H1 (cell line): Measurements from ENCODE around the gene CADM2. TPM values are rescaled to one million over a fixed set of nuclear protein-coding genes. Genes with fewer than 3 reads are reported as not detected.

Experiments used
- CTCF ChIA-PET: fragments of 300-600 bp; sonication (Branson Sonifier 250); formaldehyde crosslinking; loops from one replicate; lab custom pipeline; 2021; ENCODE audit not compliant: partially characterized antibody; lab: Charles Lee
- POLR2A ChIA-PET: fragments of 300-600 bp; sonication (Branson Sonifier 250); formaldehyde crosslinking; loops from one replicate; lab custom pipeline; 2021; ENCODE audit warnings: inconsistent platforms; ENCODE audit not compliant: partially characterized antibody; lab: Charles Lee
- DNase-seq, 2 experiments: peaks; one replicate each; pipeline versions ENCODE4 v3.0.0 to v3.0.0-alpha.2; 2010 to 2022; ENCODE audit warnings: low spot score in 2 of 2, low read depth in 1 of 2, mixed read lengths in 1 of 2
- FAIRE-seq: peaks from 2 replicates; lab custom pipeline; 2011; peaks lifted over from hg19 to GRCh38; lab: Jason Lieb, UNC
- H2AFZ ChIP-seq: 2 replicates; pipeline ENCODE4 v1.8.1; 2012; ENCODE audit warnings: low read length, inconsistent platforms
- H2AK5ac ChIP-seq: 2 replicates; pipeline ENCODE4 v1.6.1; 2013; ENCODE audit warnings: low read depth, low read length
- H2BK120ac ChIP-seq: replicated peaks from 2 replicates; pipeline ENCODE3; 2013; ENCODE audit warnings: low read depth, low read length, inconsistent platforms
- H2BK12ac ChIP-seq: 2 replicates; pipeline ENCODE4 v1.6.1; 2013; ENCODE audit warnings: low read depth, low read length
- H2BK15ac ChIP-seq: 2 replicates; pipeline ENCODE4 v1.6.1; 2013; ENCODE audit warnings: low read length
- H2BK20ac ChIP-seq: 2 replicates; pipeline ENCODE4 v1.6.1; 2013; ENCODE audit warnings: low read length
- H2BK5ac ChIP-seq: 2 replicates; pipeline ENCODE4 v1.6.1; 2013; ENCODE audit warnings: low read depth, low read length
- H3K14ac ChIP-seq: 2 replicates; pipeline ENCODE4 v1.6.1; 2013; ENCODE audit warnings: inconsistent platforms; ENCODE audit not compliant: insufficient read length
- H3K18ac ChIP-seq: 2 replicates; pipeline ENCODE4 v1.6.1; 2013; ENCODE audit warnings: low read length; ENCODE audit errors: extremely low read depth
- H3K23ac ChIP-seq: 2 replicates; pipeline ENCODE4 v1.6.1; 2013; ENCODE audit warnings: inconsistent platforms; ENCODE audit not compliant: insufficient read length
- H3K23me2 ChIP-seq: 2 replicates; pipeline ENCODE4 v1.6.1; 2013; ENCODE audit warnings: low read depth, low read length
- H3K27ac ChIP-seq: 2 replicates; pipeline ENCODE4 v1.6.1; 2011; ENCODE audit warnings: low read depth, low read length, inconsistent platforms
- H3K27me3 ChIP-seq, 4 experiments: replicated peaks in 1 of 4; 1 replicate in 1 of 4; 2 replicates in 3 of 4; pipeline versions ENCODE4 v1.6.1 to v1.8.1; 2011 to 2013; ENCODE audit warnings: low read length in 3 of 4, mild to moderate bottlenecking in 3 of 4, inconsistent platforms in 2 of 4, mixed read lengths in 2 of 4, moderate library complexity in 1 of 4; ENCODE audit not compliant: control insufficient read depth in 3 of 4, insufficient read depth in 3 of 4; ENCODE audit errors: extremely low read depth in 1 of 4
- H3K36me3 ChIP-seq, 4 experiments: 2 replicates each; pipeline versions ENCODE4 v1.6.1 to v1.8.1; 2011 to 2013; ENCODE audit warnings: mild to moderate bottlenecking in 4 of 4, low read length in 3 of 4, moderate library complexity in 2 of 4, control low read depth in 1 of 4, inconsistent platforms in 1 of 4; ENCODE audit not compliant: insufficient read depth in 4 of 4, control insufficient read depth in 2 of 4
- H3K4ac ChIP-seq: replicated peaks from 2 replicates; pipeline ENCODE3; 2013; ENCODE audit warnings: low read length, low read depth, mixed read lengths, inconsistent platforms; ENCODE audit not compliant: insufficient read length
- H3K4me1 ChIP-seq, 4 experiments: replicated peaks in 1 of 4; 1 replicate in 1 of 4; 2 replicates in 3 of 4; pipeline versions ENCODE4 v1.6.1 to v1.8.1; 2011 to 2013; ENCODE audit warnings: low read length in 3 of 4, inconsistent platforms in 2 of 4, mixed read lengths in 1 of 4; ENCODE audit not compliant: insufficient read depth in 4 of 4, control insufficient read depth in 3 of 4
- H3K4me2 ChIP-seq, 2 experiments: 2 replicates each; pipeline versions ENCODE4 v1.6.1 to v1.8.1; 2011 to 2013; ENCODE audit warnings: low read depth in 2 of 2, low read length in 2 of 2, control low read depth in 1 of 2, inconsistent platforms in 1 of 2, mild to moderate bottlenecking in 1 of 2; ENCODE audit not compliant: insufficient read depth in 1 of 2
- H3K4me3 ChIP-seq, 4 experiments: fragments of 200-600, 300-600 bp in 1 of 4; sonication (generic), shearing (Covaris generic), sonication (Bioruptor Twin) in 1 of 4; 2 replicates each; pipeline versions ENCODE4 v1.5.1 to v1.8.1; 2011 to 2016; ENCODE audit warnings: low read length in 4 of 4, low read depth in 3 of 4, control low read depth in 2 of 4, inconsistent platforms in 2 of 4, mild to moderate bottlenecking in 2 of 4, mixed read lengths in 1 of 4, moderate library complexity in 1 of 4; ENCODE audit not compliant: insufficient read depth in 2 of 4; ENCODE audit errors: extremely low read depth in 1 of 4
- H3K56ac ChIP-seq: replicated peaks from 2 replicates; pipeline ENCODE3; 2013; ENCODE audit warnings: low read depth, mild to moderate bottlenecking, mixed read lengths, low read length, inconsistent platforms; ENCODE audit not compliant: insufficient read length
- H3K79me1 ChIP-seq: 2 replicates; pipeline ENCODE4 v1.6.1; 2013; ENCODE audit warnings: low read depth, low read length, control low read depth
- H3K79me2 ChIP-seq, 2 experiments: 2 replicates each; pipeline versions ENCODE4 v1.6.1 to v1.8.1; 2012 to 2013; ENCODE audit warnings: low read length in 2 of 2, mild to moderate bottlenecking in 2 of 2, inconsistent platforms in 1 of 2; ENCODE audit not compliant: insufficient read depth in 2 of 2, control insufficient read depth in 1 of 2
- H3K9ac ChIP-seq, 4 experiments: replicated peaks in 1 of 4; 1 replicate in 1 of 4; 2 replicates in 3 of 4; pipeline versions ENCODE4 v1.6.1 to v1.8.1; 2011 to 2013; ENCODE audit warnings: low read depth in 3 of 4, low read length in 3 of 4, control low read depth in 2 of 4, mild to moderate bottlenecking in 2 of 4, moderate library complexity in 2 of 4, inconsistent platforms in 1 of 4; ENCODE audit errors: extremely low read depth in 1 of 4
- H3K9me3 ChIP-seq, 2 experiments: 2 replicates each; pipeline versions ENCODE4 v1.6.1 to v1.8.1; 2012 to 2013; ENCODE audit warnings: mild to moderate bottlenecking in 2 of 2, moderate library complexity in 2 of 2, control low read depth in 1 of 2, inconsistent platforms in 1 of 2, low read depth in 1 of 2, low read length in 1 of 2, mixed read lengths in 1 of 2; ENCODE audit not compliant: insufficient read depth in 2 of 2
- H4K20me1 ChIP-seq, 2 experiments: replicated peaks in 1 of 2; 2 replicates each; pipeline versions ENCODE3 to v1.8.1; 2011 to 2013; ENCODE audit warnings: inconsistent platforms in 2 of 2, low read length in 2 of 2, mild to moderate bottlenecking in 1 of 2; ENCODE audit not compliant: insufficient read depth in 2 of 2, control insufficient read depth in 1 of 2
- H4K5ac ChIP-seq: 2 replicates; pipeline ENCODE4 v1.6.1; 2013; ENCODE audit warnings: low read length, low read depth, mixed read lengths, inconsistent platforms; ENCODE audit not compliant: insufficient read length
- H4K8ac ChIP-seq: 2 replicates; pipeline ENCODE4 v1.8.0; 2013; ENCODE audit warnings: mild to moderate bottlenecking, moderate library complexity, low read length, inconsistent platforms; ENCODE audit not compliant: insufficient read depth; ENCODE audit errors: extremely low read depth
- H4K91ac ChIP-seq: replicated peaks from 2 replicates; pipeline ENCODE3; 2013; ENCODE audit warnings: low read length, mixed read lengths, inconsistent platforms; ENCODE audit not compliant: insufficient read length
- JUN ChIP-seq: IDR thresholded peaks from 2 replicates; pipeline ENCODE4 v1.6.1; 2011; ENCODE audit warnings: low read depth, mild to moderate bottlenecking, improper control_type of control experiment, low read length
- WGBS, 2 experiments: shearing (Covaris generic) in 1 of 2; methylation state at CpG; one replicate each; pipeline versions ENCODE4 v1.1.6 to v1.1.7; 2013 to 2015; ENCODE audit warnings: low lambda C conversion rate in 2 of 2, mixed read lengths in 2 of 2, inconsistent platforms in 1 of 2, low coverage in 1 of 2, missing lambda C conversion rate in 1 of 2; ENCODE audit not compliant: insufficient replicate concordance in 2 of 2, insufficient coverage in 1 of 2, insufficient read length in 1 of 2; ENCODE audit errors: extremely low coverage in 1 of 2, missing lambda C conversion rate in 1 of 2; 5-methylcytosine and 5-hydroxymethylcytosine counted together
- polyA plus RNA-seq, 7 experiments: library from polyadenylated mRNA; depleted of rRNA in 3 of 7; stranded (reverse) in 5 of 7; unstranded in 2 of 7; fragments of >200 nt in 5 of 7; fragments of 200-250 nt in 2 of 7; gene quantifications; 1 replicate in 5 of 7; 2 replicates in 1 of 7; 4 replicates in 1 of 7; pipeline versions ENCODE4 v1.2.1 to v1.2.3, GENCODE V29; 2011 to 2013; ENCODE audit warnings: missing spikeins in 2 of 7, mixed read lengths in 2 of 7
- total RNA-seq: library from RNA; stranded (reverse); fragmentation: NEBNext Ultra II Directional; extraction: Animal tissue kit (Norgen Biotek cat#: 25700); gene quantifications from 2 replicates; pipeline ENCODE4 v1.2.1, GENCODE V29; 2021

CADM2 gene
- total and polyA plus RNA-seq, 2 of the 8 experiments (the other 6 are each of a cell fraction or from before 2014, with no cell fraction given) = 14.9 to 20.9 TPM

DNA sequence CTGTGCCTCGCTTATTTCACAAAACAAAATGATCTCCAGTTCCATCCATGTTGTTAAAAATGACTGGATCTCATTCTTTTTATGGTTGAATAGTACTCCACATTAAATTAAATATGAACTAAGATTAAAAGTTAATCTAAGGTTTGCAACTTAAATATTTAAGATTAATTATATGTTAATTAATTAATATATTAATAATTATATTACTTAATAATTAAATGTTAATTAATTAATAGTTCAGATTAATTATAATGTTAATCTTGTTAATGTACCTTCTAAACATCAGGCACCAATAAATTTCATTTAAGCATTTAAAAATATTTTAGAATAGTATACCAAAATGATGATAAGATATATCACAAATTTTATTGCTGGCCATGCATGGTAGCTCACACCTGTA is 971.9 kb downstream of the CADM2 start:
- no peak overlapping the region for H4K8ac ChIP-seq
- no peak overlapping the region for H3K23ac ChIP-seq
- H2BK120ac ChIP-seq = no peak overlapping the region
- CTCF ChIA-PET = interaction anchor here (0.7 kb wide), 1 partner anchor 172 kb away, joined by 3 read pairs; no protein-coding TSS in a partner anchor
- no peaks in the 10 kb centered on the region for H3K36me3 ChIP-seq
- H3K18ac ChIP-seq = no peak overlapping the region
- POLR2A ChIA-PET = no interaction called here
- DNase-seq (no peak), FAIRE-seq (no peak)
- no peaks in the 10 kb centered on the region for H3K79me2 ChIP-seq
- TF ChIP-seq JUN = no peak
- no peak overlapping the region for H3K4me2 ChIP-seq
- H3K23me2 ChIP-seq = no peaks in the 10 kb centered on the region
- H3K9me3 ChIP-seq = no peaks in the 10 kb centered on the region
- no peak overlapping the region for H3K27ac ChIP-seq
- H4K91ac ChIP-seq = no peak overlapping the region
- no peak overlapping the region for H4K5ac ChIP-seq
- H3K14ac ChIP-seq = no peak overlapping the region
- no peak overlapping the region for H3K56ac ChIP-seq
- H3K9ac ChIP-seq = no peak overlapping the region
- H2BK20ac ChIP-seq = no peak overlapping the region
- WGBS, 2 experiments = 96% methylated on average over 1 of the region's 1 CpG; no CpG with 5 or more reads in 1 of the 2 experiments
- no peak overlapping the region for H2AFZ ChIP-seq
- H3K4me3 ChIP-seq = no peak overlapping the region
- H2BK12ac ChIP-seq = no peak overlapping the region
- no peaks in the 10 kb centered on the region for H3K79me1 ChIP-seq
- H3K4ac ChIP-seq = no peak overlapping the region
- no peaks in the 10 kb centered on the region for H3K27me3 ChIP-seq
- peaks cover 0 to 4% (median 1%) of the 10 kb centered on the region in 4 experiments; a peak in 2 of 7 replicates for H3K4me1 ChIP-seq
- H2AK5ac ChIP-seq = no peak overlapping the region
- H2BK5ac ChIP-seq = no peak overlapping the region
- H4K20me1 ChIP-seq = no peaks in the 10 kb centered on the region
- H2BK15ac ChIP-seq = no peak overlapping the region
